GM23248 (cell line): ENCODE data around the gene PNPLA5.

Experiments used
- EZH2 ChIP-seq: fragments of 200-600 bp; sonication (generic); IDR thresholded peaks from 2 replicates; pipeline ENCODE4 v1.6.1; 2018; ENCODE audit warnings: antibody characterized with exemption, mild to moderate bottlenecking; ENCODE audit not compliant: insufficient read depth, poor library complexity, severe bottlenecking
- EZH2phosphoT487 ChIP-seq: fragments of 200-600 bp; sonication (generic); IDR thresholded peaks from 2 replicates; pipeline ENCODE4 v1.6.1; 2018; ENCODE audit warnings: antibody characterized with exemption, moderate library complexity, mild to moderate bottlenecking, low read depth; ENCODE audit not compliant: insufficient read depth

DNA sequence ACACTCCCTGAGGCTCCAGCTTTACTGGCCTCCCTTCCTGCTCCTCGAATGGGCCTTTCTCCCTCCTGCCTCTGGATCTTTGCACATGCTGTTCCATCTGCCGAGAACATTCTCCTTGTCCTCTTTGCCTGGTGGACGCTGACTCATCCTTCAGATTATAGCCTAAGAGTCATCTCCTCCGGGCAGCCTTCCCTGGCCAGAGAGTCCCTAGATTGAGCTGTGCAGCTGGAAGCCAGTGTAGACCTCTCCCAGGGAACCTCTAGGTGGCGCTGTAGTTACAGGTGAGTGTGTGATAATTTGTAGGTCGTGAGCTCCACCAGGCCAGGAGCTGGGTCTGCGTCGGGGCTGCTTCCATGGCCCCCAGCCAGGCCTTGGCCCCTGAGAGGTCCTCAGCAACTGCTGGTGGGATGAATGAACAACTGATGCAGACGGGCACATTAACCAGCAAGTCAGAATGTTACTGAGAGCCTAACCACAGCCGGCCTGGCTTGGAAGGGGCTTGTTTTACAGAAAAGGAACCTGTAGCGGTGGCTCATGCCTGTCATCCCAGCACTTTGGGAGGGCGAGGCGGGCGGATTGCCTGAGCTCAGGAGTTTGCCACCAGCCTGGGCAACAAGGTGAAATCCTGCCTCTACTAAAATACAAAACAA lies 8.7 kb downstream of the PNPLA5 start:
- TF ChIP-seq EZH2 (no peak), EZH2phosphoT487 (no peak)
